ENCODE measurements around the gene SEC14L3.
"Not testable (repeated sequence)": the region's sequence is repeated elsewhere in the genome, so short reads cannot be mapped to it uniquely, and the experiment has no call there.

Gene SEC14L3

DNA sequence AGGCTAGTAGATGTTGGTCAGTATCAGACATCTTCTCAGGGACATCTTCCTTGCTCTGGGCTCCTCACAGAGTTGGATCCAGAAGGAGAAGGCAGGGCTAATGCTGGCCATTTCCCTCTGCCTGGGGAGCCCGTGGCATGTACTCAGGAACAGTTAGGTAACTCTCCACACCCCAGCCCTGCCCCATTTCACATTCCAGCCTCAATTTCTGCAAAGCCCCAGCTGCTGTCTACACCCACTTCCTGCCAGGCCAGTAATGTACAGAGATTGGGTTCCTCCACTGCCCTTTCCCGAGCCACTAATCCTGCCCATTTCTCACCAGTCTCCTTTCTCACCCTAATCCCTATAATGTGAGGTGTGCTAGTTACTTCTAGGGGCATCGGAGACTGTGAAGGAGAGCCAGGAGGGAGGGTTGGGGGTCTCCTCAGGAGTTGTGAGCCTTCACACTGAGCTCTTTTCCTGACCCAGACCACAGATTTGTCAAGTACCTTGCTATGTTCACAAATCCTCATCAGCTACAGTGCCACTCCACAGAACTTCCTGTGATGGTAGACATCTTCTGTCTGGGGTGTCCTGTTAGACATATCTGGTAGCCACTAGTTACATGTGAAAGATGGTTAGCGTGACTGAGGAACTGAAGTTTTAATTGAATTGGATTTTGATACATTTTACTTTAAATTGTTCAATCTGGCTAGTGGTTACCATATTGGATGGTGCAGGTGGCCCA lies 1.3 kb upstream of the SEC14L3 start:
- DNase-seq (no peak), ATAC-seq (no peak)
- no peaks in the 10 kb centered on the region for H3K9me3 Mint-ChIP-seq
- H3K4me3 Mint-ChIP-seq = no peak overlapping the region
- no peak overlapping the region for H3K27ac Mint-ChIP-seq
- peaks cover 18% of the 10 kb centered on the region for H3K27me3 Mint-ChIP-seq
- H3K36me3 Mint-ChIP-seq (ENCODE audit: low read depth) = no peaks in the 10 kb centered on the region
- H3K4me1 Mint-ChIP-seq = no peaks in the 10 kb centered on the region

DNA sequence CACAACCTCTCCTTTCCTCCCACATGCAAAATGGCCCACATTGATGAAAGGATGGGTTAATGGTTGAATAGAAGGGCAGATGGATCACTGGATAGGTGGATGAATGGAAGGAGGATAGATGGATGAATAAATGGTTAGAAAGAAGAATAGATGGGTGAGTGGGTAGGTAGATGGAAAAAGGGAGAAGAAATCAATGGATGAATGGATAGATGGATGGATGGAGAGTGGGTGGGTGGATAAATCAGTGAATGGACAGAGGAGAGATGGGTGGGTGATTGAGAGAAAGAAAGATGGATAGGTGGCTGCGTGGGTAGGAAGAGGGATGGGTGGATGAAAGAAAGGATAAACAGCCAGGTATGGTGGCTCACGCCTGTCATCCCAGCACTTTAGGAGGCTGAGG lies 1.2 kb downstream of the SEC14L3 start:
- no peaks in the 10 kb centered on the region for H3K4me1 Mint-ChIP-seq
- no peak overlapping the region for H3K4me3 Mint-ChIP-seq
- DNase-seq = no peak
- no peak overlapping the region for H3K27ac Mint-ChIP-seq
- ATAC-seq = no peak
- H3K27me3 Mint-ChIP-seq = peaks cover 23% of the 10 kb centered on the region
- H3K36me3 Mint-ChIP-seq (ENCODE audit: low read depth) = no peaks in the 10 kb centered on the region
- no peaks in the 10 kb centered on the region for H3K9me3 Mint-ChIP-seq

DNA sequence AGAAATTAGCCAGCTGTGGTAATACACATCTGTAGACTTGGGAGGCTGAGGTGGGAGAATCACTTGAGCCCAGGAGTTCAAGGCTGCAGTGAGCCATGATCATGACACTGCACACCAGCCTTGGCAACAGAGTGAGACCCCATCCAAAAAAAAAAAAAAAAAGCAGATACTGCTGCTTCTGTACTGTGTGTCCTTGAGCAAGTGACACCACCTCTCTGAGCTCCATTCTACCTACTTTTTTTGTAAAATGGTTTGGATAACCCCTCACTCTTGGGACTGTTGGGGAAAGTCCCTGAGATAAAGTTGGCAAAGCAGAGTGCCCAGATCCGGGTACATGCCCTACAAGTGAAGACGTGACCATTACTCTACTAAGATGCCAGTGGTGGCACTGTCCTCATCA lies 2.7 kb downstream of the SEC14L3 start:
- Mint-ChIP-seq H3K27me3 (peaks cover 30% of the 10 kb centered on the region), H3K27ac (no peak overlapping the region), H3K4me3 (no peak overlapping the region), H3K4me1 (no peaks in the 10 kb centered on the region), H3K9me3 (no peaks in the 10 kb centered on the region), H3K36me3 (ENCODE audit: low read depth) (no peaks in the 10 kb centered on the region)
- DNase-seq = no peak
- ATAC-seq = no peak

DNA sequence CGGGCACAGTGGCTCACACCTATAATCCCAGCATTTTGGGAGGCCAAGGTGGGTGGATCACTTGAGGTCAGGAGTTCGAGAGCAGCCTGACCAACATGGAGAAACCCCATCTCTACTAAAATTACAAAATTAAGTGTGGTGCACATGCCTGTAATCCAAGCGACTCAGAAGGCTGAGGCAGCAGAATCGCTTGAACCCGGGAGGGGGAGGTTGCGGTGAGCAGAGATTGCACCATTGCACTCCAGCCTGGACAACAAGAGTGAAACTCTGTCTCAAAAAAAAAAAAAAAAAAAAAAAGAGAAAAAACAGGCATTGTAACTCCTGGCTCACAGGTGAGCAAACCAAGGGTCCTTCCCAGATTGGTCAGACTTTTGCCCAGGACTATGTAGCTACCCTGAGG lies 11.3 kb downstream of the SEC14L3 start:
- not testable (repeated sequence) for H3K27ac Mint-ChIP-seq; H3K4me1 Mint-ChIP-seq; H3K9me3 Mint-ChIP-seq; H3K4me3 Mint-ChIP-seq; ATAC-seq; DNase-seq; H3K36me3 Mint-ChIP-seq (ENCODE audit: low read depth)
- peaks cover 21% of the 10 kb centered on the region for H3K27me3 Mint-ChIP-seq

DNA sequence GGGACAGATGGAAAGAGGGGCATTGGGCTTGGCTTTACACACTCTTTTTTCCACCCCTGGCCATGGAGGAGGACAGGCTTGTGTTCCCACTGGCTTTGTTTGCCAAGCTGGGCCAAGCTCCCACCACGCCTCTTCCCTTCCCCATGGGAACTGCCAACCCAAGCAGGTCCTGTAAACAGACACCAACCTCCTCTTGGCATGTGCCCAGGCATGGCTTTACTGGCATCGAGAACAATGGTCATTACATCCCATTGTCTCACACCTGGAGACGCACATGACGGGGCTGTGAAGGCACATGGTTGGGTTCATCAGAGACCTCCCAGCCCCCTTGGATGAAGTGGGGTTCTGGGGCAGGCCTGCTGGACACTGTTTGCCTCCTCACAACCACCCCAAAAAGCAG lies 11.7 kb downstream of the SEC14L3 start:
- H3K4me3 Mint-ChIP-seq = no peak overlapping the region
- H3K27ac Mint-ChIP-seq = no peak overlapping the region
- no peaks in the 10 kb centered on the region for H3K4me1 Mint-ChIP-seq
- H3K36me3 Mint-ChIP-seq (ENCODE audit: low read depth) = no peaks in the 10 kb centered on the region
- peaks cover 18% of the 10 kb centered on the region for H3K27me3 Mint-ChIP-seq
- H3K9me3 Mint-ChIP-seq = no peaks in the 10 kb centered on the region
- ATAC-seq = no peak
- DNase-seq = no peak

DNA sequence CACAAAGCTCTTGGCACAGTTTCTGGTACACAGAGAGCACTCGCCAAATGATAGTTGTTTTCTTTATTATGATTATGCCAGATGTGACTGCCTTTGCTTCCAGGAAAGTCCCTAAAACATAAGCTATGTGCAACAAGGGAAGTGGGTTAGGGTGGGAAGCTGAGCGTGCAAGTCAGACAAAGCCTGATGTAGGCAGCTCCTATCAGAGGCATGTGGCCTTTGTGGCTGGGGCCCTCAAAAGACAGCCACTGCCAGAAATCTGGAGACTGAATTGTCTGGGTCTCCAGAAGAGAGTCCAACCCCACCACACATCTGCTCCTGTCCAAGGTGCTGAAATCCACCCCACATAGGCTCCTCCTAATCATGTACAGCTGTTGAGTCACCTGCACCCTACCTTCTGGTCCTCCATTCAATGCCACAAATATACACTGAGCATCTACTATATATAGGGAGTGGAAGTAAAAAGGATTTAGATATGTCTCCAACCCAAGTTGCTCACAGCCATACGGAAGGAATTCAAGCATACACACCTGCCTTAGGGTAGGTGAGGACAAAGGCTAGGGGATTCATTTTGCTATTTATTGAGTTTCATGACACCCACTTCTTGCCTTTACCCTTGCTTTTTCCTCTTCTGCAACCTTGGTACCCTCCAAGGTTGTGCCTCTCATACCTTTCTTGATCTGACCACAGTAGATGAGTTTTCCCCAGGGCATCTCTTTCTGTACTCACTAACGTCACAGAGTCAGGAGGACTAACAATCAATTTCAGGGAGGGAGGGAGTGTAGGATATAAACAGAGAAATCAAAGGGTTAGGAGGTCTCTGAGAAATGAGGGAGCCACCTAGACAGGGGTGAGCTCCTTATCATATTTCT lies 12.4 kb downstream of the SEC14L3 start:
- H3K27me3 Mint-ChIP-seq = peaks cover 15% of the 10 kb centered on the region
- no peaks in the 10 kb centered on the region for H3K36me3 Mint-ChIP-seq (ENCODE audit: low read depth)
- no peak overlapping the region for H3K4me3 Mint-ChIP-seq
- ATAC-seq = no peak
- H3K27ac Mint-ChIP-seq = no peak overlapping the region
- no peak for DNase-seq
- no peaks in the 10 kb centered on the region for H3K4me1 Mint-ChIP-seq
- no peaks in the 10 kb centered on the region for H3K9me3 Mint-ChIP-seq

DNA sequence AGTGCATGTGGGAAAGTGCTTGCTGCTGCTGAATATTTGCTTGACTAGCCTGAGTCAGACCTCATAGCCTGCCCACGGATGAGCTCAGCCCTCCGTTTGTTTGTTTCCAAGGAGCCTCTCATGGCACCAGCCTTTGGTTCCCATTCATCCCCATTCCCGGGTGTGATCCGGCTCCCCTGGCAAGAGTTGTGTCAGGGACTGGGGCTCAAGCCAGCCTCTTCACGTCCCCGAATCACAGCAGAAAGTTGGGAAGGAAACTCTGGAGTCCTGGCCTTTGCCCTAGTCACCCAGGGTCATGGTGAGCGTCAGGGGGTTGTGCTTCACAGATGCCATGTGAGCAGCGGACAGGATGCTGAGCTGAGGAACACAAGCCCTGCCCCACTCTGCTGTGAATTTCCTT lies 13.8 kb downstream of the SEC14L3 start:
- no peaks in the 10 kb centered on the region for H3K4me1 Mint-ChIP-seq
- H3K36me3 Mint-ChIP-seq (ENCODE audit: low read depth) = no peaks in the 10 kb centered on the region
- no peaks in the 10 kb centered on the region for H3K9me3 Mint-ChIP-seq
- DNase-seq (no peak), ATAC-seq (no peak)
- H3K27ac Mint-ChIP-seq = no peak overlapping the region
- peaks cover 20% of the 10 kb centered on the region for H3K27me3 Mint-ChIP-seq
- no peak overlapping the region for H3K4me3 Mint-ChIP-seq

DNA sequence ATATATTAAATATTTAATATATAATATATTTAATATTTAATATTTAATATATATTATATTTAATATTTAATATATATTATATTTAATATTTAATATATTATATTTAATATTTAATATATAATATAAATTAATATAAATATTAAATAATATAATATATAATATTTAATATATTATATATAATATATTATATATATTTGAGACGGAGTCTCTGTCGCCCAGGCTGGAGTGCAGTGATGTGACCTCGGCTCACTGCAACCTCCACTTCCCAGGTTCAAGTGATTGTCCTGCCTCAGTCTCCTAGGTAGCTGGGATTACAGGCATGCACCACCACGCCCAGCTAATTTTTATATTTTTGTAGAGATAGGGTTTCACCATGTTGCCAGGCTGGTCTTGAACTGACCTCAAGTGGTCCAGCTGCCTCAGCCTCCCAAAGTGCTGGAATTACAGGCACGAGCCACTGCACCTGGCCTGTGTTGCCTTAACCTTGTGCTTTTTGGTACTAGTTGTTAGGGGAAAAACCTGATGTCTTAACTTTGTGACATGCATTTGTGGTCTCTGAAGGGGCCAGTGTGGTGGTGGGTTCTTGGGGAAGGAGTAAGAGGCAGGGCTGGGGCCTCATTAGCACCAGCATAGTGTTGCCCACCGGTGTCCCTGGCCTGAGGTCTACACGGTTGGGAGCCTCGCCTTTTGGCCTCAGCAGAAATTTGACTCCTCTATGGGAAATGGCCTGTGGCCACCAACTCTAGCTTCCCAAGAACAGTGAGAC lies 16.6 kb downstream of the SEC14L3 start:
- no peaks in the 10 kb centered on the region for H3K4me1 Mint-ChIP-seq

DNA sequence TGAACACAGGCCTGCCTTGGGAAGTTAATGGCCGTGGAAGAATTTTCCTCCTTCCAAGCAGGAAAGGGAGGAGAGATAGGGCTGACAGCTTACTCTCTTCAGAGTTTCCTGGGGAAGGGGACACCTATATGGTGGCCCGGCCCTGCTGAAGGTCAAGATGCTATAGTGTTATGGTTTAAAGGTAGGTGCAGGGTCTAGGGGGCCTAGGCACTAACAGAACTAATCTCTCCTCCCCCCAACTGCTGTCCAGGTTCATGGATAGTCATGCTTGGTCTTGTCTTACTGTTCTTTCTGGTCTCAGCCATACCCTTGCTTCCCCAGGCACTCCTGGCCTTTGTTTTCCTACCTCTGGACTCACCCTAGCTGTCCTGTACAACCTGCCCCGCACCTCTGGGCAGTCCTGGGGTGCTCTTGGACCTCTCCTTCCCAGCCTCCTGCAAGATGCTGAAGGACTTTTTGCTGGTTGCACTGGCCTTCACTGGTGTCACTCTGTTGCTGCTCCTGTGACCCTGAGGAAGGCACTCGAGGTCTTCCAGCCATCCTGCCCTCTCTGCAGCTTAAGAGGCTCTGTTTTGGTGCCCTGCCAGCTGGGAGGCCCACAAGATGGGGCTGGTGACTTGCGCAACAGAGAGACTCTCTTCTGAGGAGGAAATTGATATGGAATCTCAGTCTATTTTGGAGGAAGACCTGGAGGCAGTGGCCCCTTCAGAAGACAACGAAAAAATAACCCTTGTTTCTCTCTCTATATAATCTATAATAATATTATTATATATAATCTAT lies 17.9 kb downstream of the SEC14L3 start:
- ATAC-seq (peak; percentile 47), DNase-seq (no peak)
- Mint-ChIP-seq H3K36me3 (ENCODE audit: low read depth) (no peaks in the 10 kb centered on the region), H3K27ac (no peak overlapping the region), H3K4me3 (no peak overlapping the region), H3K27me3 (peaks cover 18% of the 10 kb centered on the region), H3K9me3 (no peaks in the 10 kb centered on the region), H3K4me1 (no peaks in the 10 kb centered on the region)

More for the DNA sequence above, 16.6 kb downstream of the SEC14L3 start:
- no peaks in the 10 kb centered on the region for H3K9me3 Mint-ChIP-seq
- no peaks in the 10 kb centered on the region for H3K36me3 Mint-ChIP-seq (ENCODE audit: low read depth)
- H3K27me3 Mint-ChIP-seq = peaks cover 23% of the 10 kb centered on the region
- DNase-seq = no peak
- no peak overlapping the region for H3K4me3 Mint-ChIP-seq
- no peak overlapping the region for H3K27ac Mint-ChIP-seq
- no peak for ATAC-seq

DNA sequence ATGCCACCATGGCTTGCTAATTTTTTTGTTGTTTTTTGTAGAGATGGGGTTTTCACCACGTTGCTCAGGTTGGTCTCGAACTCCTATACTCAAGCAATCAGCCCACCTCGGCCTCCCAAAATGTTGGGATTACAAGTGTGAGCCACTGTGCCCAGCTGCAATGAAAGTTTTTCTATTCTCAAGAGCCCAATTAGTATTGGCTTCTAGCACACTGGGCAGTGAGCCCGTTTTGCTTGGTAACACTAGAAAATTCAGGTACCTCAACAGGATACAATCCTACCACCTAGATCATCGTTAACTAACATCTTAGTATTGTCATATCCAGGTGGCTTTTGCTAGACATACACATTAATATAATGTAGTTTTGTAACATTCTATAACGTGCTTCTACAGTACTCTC lies 19.0 kb downstream of the SEC14L3 start:
- Mint-ChIP-seq H3K4me1 (no peaks in the 10 kb centered on the region), H3K36me3 (ENCODE audit: low read depth) (no peaks in the 10 kb centered on the region), H3K27ac (no peak overlapping the region), H3K27me3 (peaks cover 19% of the 10 kb centered on the region), H3K9me3 (no peaks in the 10 kb centered on the region), H3K4me3 (no peak overlapping the region)
- no peak for ATAC-seq
- no peak for DNase-seq

DNA sequence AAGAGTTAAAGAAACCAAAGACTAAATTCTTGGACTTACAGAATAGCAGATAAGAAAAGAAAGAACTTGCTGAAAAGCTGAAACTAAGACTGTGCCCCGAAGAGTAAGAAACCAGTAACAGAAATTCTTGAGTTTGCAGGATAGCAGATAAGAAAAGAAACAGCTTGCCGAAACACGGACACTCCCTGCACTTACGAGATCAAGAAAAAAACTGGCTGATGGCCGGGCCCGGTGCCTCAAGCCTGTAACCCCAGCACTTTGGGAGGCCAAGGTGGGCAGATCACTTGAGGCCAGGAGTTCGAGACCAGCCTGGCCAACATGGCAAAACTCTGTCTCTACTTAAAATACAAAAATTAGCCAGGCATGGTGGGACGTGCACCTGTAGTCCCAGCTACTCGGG lies 20.3 kb downstream of the SEC14L3 start:
- not testable (repeated sequence) for H3K36me3 Mint-ChIP-seq (ENCODE audit: low read depth); H3K27ac Mint-ChIP-seq; ATAC-seq; H3K4me3 Mint-ChIP-seq; DNase-seq; H3K9me3 Mint-ChIP-seq; H3K4me1 Mint-ChIP-seq
- H3K27me3 Mint-ChIP-seq = peaks cover 21% of the 10 kb centered on the region

DNA sequence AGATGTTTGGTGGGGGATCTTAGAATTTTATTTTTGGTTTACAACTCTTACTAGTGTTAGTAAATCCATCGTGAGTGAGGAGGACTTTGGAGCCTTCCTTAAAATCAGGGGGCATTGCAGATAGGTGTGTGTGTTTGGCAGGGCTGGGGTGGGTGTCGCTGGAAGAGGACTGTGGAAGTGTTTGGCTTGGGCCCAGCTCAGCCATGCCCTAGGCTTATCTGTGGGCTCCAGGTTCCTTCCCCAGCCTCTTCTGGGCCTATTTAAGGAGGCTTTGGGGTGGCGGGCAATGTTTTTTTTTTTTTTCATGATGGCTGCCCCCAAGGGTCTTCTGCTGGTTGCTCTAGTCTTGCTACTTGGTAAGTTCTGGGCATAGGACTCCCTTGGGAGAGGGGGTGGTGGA lies 24.2 kb downstream of the SEC14L3 start:
- ATAC-seq (no peak), DNase-seq (no peak)
- Mint-ChIP-seq H3K4me3 (no peak overlapping the region), H3K27me3 (peaks cover 34% of the 10 kb centered on the region), H3K27ac (no peak overlapping the region), H3K9me3 (no peaks in the 10 kb centered on the region), H3K4me1 (peaks cover 9% of the 10 kb centered on the region), H3K36me3 (ENCODE audit: low read depth) (no peaks in the 10 kb centered on the region)

DNA sequence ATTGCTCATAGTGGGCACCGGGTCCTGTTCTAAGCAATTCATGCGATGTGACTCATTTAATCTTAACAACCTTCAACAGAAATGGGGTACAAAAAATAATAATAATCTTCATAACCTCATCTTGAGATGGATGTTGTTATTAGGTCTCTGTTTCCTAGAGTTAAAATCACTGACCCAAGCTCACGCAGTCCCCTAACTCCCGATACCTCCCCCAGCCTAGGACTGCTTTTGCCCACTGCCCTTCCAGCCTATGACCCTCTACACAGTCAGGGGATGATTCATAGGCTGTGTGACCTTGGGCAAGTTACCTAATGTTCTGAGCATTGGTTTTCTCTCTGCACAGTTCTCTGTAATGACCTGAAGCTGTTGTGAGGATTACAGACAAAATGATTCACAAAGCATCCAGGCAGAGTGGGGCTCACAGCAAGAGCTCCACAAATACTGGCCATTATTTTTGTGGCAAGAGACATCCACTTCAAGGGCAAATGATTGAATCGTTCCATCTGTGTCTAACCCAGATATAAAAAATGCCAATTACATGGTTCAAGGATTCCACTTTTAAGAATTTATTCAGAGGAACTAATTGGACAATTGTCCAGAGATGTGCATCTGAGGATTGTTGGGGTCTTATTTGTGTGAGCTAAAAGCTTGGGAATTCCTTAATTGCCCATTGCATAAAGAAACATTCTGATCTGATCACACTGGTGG lies 26.2 kb downstream of the SEC14L3 start:
- Mint-ChIP-seq H3K27me3 (peaks cover 44% of the 10 kb centered on the region), H3K4me3 (no peak overlapping the region), H3K27ac (no peak overlapping the region), H3K36me3 (ENCODE audit: low read depth) (peaks cover 2% of the 10 kb centered on the region), H3K9me3 (no peaks in the 10 kb centered on the region), H3K4me1 (peaks cover 24% of the 10 kb centered on the region)
- DNase-seq (no peak), ATAC-seq (no peak)

Data from activated naive CD8-positive, alpha-beta T cell treated with anti-CD3 and anti-CD28 coated beads, Interleukin-2, amount 50 U/mL, for 24 hours (primary cell).